ENCODE data around the gene CP.

- TF ChIP-seq CTCF (conservative IDR thresholded peaks at IDR 0.05; ENCODE audit: low read length), result no peak
- no peak for TF ChIP-seq EZH2phosphoT487 (IDR thresholded peaks at IDR 0.05; ENCODE audit: borderline replicate concordance, low read depth, low read length)
Measured at GRCh38 chr3:149247929-149248691, 26.5 kb upstream of the CP start.
